ENCODE measurements around the gene DOC2B. TPM values are rescaled to one million over a fixed set of nuclear protein-coding genes. Genes with fewer than 3 reads are reported as not detected.

DOC2B gene
- total and polyA plus RNA-seq, 2 of the 13 experiments (the other 11 are each of a cell fraction or from before 2014, with no cell fraction given): 0.09 to 0.22 TPM

GRCh38 chr17:143785-144281, 37.6 kb downstream of the DOC2B start (continued):
- TF ChIP-seq MNT (IDR thresholded peaks at IDR 0.05) (no peak), LCORL (IDR thresholded peaks at IDR 0.05) (no peak), LCORL (CRISPR knock-in tag; IDR thresholded peaks at IDR 0.05) (peak; percentile 70), ZNF678 (CRISPR knock-in tag; IDR thresholded peaks at IDR 0.05) (no peak), AKAP8 (CRISPR knock-in tag; IDR thresholded peaks at IDR 0.05) (no peak), NR2C2 (CRISPR knock-in tag; IDR thresholded peaks at IDR 0.05; ENCODE audit: borderline replicate concordance) (no peak), REPIN1 (CRISPR knock-in tag; IDR thresholded peaks at IDR 0.05; ENCODE audit: borderline replicate concordance, low read depth) (no peak), HDAC6 (IDR thresholded peaks at IDR 0.05; ENCODE audit: low read depth, low read length) (no peak), ZNF142 (CRISPR knock-in tag; IDR thresholded peaks at IDR 0.05) (no peak), HHEX (CRISPR knock-in tag; IDR thresholded peaks at IDR 0.05) (no peak), THYN1 (CRISPR knock-in tag; IDR thresholded peaks at IDR 0.05; ENCODE audit: borderline replicate concordance, low read depth) (no peak), ZNF670 (CRISPR knock-in tag; IDR thresholded peaks at IDR 0.05; ENCODE audit: borderline replicate concordance) (no peak), ZNF775 (CRISPR knock-in tag; IDR thresholded peaks at IDR 0.05; ENCODE audit: borderline replicate concordance) (no peak), TMF1 (CRISPR knock-in tag; IDR thresholded peaks at IDR 0.05; ENCODE audit: low read depth) (no peak; the same call in 1 of the 2 replicates), IKZF5 (CRISPR knock-in tag; IDR thresholded peaks at IDR 0.05) (peak; percentile 55; the same call in 1 of the 2 replicates), KDM5B (CRISPR knock-in tag; IDR thresholded peaks at IDR 0.05; ENCODE audit: borderline replicate concordance) (peak; percentile 28; the same call in 1 of the 2 replicates), GZF1 (CRISPR knock-in tag; IDR thresholded peaks at IDR 0.05) (no peak), ZSCAN5A (CRISPR knock-in tag; IDR thresholded peaks at IDR 0.05; ENCODE audit: borderline replicate concordance) (no peak), KMT2B (CRISPR knock-in tag; IDR thresholded peaks at IDR 0.05) (no peak), IKZF4 (CRISPR knock-in tag; IDR thresholded peaks at IDR 0.05; ENCODE audit: borderline replicate concordance, low read depth, not compliant biosample characterization) (peak; percentile 59), KLF6 (CRISPR knock-in tag; IDR thresholded peaks at IDR 0.05) (no peak), RFX3 (CRISPR knock-in tag; IDR thresholded peaks at IDR 0.05) (no peak)

All from HepG2 (cell line).